Coronary artery (tissue), 2 donors: ENCODE measurements around the gene NUDT3.

Source experiments
- DNase-seq: peaks from one replicate; pipeline ENCODE4 v3.0.0-alpha.2; 2017; ENCODE audit warnings: low spot score
- H3K27ac ChIP-seq, 2 donors: fragments of 200-600 bp; sonication (generic); one replicate each; pipeline ENCODE4 v1.5.1; 2016 to 2019
- H3K4me3 ChIP-seq: fragments of 200-600 bp; sonication (generic); 2 replicates; pipeline ENCODE4 v1.5.1; 2016; ENCODE audit warnings: mild to moderate bottlenecking, moderate library complexity
- CTCF ChIP-seq: fragments of 200-600 bp; sonication (generic); IDR thresholded peaks from one replicate; pipeline ENCODE4 v1.5.1; 2019; ENCODE audit warnings: antibody characterized with exemption

Gene NUDT3

GRCh38 chr6:34425498-34426410 lies 33.3 kb upstream of the NUDT3 start, which contains the start of gene RPS10:
RPS10 (minus strand) TSS chr6:34426069; CDS start chr6:34425221, 848 bp downstream.
- H3K27ac ChIP-seq: peak within 1 kb of the TSS; percentile 81 to 89
- H3K4me3 ChIP-seq: peak within 1 kb of the TSS; percentile 91
- no peak for TF ChIP-seq CTCF
- peak; percentile 93 for DNase-seq

DNA sequence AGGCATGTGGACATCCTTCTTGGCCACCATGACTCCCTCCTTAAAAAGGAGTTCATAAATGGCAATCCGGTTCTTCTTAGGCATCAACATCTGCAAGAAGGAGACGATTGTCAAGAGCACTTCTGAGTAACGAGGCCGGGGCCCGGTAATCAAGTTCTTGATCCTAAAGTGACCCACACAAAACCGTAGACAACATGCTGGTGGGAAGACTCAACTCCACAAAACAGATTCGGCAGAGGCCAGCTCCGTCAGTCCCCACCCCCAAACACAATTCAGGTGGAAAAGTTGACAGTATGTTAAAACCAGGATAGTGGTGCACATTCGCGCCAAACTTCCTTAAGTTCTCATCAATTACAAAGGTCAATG lies 32.6 kb upstream of the NUDT3 start:
- Histone ChIP-seq H3K4me3 (peak overlapping the region; percentile 91), H3K27ac (peak overlapping the region; percentile 81 to 89)
- DNase-seq: no peak
- no peak for TF ChIP-seq CTCF

DNA sequence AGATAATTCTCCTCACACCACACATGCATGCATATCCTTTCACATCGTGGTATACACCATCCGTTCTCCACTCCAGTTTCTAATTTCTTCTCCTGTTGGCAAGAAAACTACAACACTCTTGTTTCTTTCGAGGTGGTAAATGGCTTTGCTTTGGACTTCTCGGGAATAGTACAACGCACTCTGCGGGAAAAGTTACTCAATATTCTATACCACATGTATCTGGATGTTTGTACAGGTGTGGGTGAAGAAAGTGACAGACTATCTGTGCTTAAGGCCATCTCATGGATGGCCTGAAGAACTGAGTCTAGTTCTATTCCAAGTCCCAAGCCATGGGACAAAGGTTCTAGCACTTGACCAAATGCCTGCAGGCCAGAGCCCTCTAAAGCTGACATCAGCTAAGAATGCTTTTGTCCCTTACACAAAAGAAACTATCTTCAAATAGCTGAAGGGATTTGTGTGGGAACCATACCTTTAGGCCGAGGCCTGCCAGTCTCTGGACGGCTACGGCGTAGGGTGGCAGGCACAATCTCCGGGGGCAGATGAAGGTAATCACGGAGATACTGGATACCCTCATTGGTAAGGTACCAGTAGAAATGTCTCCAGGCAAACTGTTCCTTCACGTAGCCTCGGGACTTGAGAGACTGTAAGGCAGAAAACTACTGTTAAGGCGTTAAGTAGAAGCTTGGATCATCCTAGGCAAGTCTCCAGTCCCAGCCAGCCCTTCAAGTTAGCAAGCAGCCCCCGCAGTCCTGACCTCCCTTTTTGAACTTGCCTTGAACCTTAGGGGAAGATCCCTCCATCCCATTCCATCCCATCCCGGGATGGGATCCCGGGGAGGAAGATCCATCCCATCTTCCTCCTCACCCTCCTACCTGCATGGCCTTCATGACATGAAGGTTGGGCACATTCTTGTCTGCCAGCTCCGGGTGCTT lies 32.0 kb upstream of the NUDT3 start:
- TF ChIP-seq CTCF: no peak
- DNase-seq: no peak
- H3K4me3 ChIP-seq: peak overlapping the region; percentile 91
- H3K27ac ChIP-seq: peak overlapping the region; percentile 81 to 89

DNA sequence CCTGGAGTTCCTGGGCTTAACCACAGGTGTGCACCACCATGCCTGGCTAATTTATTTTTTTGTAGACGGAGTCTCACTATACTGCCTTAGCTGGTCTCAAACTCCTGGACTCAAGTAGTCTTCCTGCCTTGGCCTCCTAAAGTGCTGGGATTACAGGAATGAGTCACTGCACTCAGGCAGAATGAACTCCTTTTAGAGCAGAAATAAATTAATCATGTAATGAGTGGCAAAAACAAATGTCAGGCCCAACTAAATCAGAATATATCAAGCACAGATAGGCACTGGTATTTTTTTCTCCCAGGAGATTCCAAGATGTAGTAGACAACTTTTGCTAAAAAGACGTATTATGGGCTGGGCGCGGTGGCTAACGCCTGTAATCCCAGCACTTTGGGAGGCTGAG lies 30.8 kb upstream of the NUDT3 start:
- DNase-seq: no peak
- no peak for TF ChIP-seq CTCF
- H3K4me3 ChIP-seq: no peak overlapping the region
- no peak overlapping the region for H3K27ac ChIP-seq

DNA sequence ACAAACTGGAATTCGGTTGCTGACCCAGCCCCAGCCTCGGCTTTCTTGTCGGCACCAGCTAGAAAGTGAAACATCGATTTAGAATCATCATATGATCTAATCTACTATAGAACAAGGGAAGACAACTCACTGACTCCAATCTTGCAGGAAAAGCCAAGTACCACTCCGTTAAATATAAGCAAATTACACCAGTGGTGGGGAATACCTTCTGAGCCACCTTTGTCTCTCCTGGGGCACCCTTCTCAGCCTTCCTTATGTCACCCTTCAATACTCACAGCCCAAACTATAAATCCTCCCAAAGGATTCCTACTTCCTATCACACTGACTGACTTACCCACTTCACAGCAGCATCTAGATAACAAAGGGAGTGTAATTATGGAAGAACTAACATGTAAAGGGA lies 25.9 kb upstream of the NUDT3 start:
- TF ChIP-seq CTCF: no peak
- Histone ChIP-seq H3K4me3 (no peak overlapping the region), H3K27ac (no peak overlapping the region)
- no peak for DNase-seq

- DNase-seq: no peak
- no peak overlapping the region for H3K27ac ChIP-seq
- no peak overlapping the region for H3K4me3 ChIP-seq
- TF ChIP-seq CTCF: no peak
Observed at GRCh38 chr6:34416877-34417371, 24.5 kb upstream of the NUDT3 start.
